ENCODE results near the gene NSRP1.
"Not testable (repeated sequence)": the region's sequence is repeated elsewhere in the genome, so short reads cannot be mapped to it uniquely, and the experiment has no call there.

Gene NSRP1

DNA sequence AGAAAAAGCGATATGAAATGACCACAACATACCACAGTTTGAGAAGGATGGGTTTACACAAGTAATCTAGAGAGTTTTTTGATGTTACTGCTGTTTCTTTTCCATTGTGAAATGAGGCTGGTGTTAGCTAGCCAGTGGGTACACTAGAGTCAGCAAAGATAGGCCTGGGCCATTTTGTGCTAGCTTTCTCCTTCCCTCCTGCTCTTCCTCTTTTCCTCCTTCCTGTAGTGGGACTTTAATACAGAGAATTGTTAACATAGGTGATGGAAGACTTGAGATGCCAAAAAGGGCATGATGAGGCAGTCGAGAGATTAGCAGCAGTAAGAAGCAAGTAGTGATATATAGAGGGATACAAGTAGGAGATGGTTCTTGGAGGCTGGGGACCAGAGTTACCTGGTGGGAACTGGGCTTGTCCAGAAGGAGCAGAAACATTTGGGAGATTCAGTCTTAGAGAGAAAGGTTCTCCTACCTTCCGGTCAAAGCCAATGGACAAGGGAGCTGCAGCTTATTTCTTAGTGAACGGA, 7.7 kb downstream of the NSRP1 start:
- DNase-seq: no peak

- DNase-seq: no peak
Measured at GRCh38 chr17:30130121-30130520, 13.5 kb downstream of the NSRP1 start.

DNA sequence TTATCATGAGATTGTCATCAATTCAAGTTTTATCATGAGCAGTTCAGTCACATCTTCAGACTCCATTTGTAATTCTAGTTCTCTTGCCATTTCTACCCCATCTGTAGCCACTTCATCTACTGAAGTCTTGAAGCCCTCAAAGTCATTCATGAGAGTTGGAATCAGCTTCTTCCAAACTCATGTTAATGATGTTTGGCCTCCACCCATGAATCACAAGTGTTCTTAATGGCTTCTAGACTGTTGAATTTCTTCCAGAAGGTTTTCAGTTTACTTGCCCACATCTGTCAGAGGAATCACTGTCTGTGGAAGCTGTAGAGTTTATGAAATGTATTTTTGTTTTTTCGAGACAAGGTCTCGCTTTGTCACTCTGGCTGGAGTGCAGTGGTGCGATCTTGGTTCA, 16.0 kb downstream of the NSRP1 start:
- no peak for DNase-seq

DNA sequence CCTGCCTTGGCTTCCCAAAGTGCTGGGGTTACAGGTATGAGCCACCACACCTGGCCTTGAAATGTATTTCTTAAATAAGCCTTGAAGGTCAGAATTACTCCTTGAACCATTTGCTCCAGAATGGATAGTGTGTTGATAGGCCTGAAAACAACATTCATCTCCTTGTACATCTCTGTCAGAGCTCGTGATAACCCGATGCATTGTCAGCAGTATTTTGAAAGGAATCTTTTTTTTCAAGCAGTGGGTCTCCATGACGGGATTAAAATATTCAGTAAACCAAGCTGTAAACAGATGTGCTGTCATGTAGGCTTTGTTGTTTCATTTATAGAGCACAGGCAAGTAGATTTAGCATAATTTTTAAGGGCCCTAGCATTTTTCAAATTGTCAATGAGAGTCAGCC, 16.6 kb downstream of the NSRP1 start:
- DNase-seq: no peak

DNA sequence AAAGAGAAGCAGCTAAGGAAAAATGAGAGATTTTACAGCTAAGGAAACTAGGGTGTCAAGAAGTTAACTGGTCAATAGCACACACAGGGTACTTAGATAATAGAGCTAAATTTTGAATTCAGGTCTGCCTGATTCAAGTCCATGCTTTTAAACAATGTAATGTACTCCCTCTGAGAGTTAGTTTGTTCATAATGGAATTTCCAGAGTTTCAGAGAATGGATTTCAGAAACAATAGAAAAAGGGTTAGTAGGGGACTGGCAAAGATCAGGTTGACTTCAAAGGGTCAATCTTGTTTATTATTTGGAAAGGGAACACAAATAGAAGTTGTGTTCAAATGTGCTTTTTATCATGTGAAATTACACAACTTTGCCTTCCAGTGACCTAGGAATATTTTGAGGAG, 17.9 kb downstream of the NSRP1 start:
- DNase-seq: no peak

DNA sequence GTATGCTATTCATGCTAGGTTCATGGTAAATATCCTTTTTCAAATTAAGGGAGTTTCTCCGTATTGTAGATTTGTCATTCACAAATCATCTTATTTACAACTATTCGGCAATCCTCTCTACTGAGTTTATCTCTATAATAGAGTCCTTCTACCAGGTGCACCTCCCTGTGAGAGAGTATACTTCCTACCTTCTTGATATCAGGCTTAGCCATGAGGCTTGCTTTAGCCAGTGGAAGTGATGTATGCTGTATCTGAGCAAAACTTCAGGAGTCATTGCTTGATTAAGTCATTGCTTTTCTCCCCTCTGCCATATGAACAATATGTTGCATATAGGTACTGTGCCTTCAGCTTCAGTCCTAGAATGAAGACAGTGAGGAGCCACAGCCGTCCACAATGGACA, 20.5 kb downstream of the NSRP1 start:
- DNase-seq: no peak

DNA sequence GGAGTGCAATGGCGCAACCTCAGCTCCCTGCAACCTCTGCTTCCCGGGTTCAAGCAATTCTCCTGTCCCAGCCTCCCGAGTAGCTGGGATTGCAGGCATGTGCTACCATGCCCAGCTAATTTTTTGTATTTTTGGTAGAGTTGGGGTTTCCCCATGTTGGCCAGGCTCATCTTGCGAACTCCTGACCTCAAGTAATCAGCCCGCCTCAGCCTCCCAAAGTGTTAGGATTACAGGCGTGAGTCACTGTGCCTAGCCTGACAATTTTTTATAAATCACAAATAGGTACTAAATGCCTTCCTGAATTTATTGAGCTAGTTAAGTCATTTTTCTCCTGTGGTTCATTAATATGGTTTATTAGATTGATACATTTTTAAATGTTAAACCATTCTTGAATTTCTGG, 31.2 kb downstream of the NSRP1 start:
- DNase-seq: not testable (repeated sequence)

DNA sequence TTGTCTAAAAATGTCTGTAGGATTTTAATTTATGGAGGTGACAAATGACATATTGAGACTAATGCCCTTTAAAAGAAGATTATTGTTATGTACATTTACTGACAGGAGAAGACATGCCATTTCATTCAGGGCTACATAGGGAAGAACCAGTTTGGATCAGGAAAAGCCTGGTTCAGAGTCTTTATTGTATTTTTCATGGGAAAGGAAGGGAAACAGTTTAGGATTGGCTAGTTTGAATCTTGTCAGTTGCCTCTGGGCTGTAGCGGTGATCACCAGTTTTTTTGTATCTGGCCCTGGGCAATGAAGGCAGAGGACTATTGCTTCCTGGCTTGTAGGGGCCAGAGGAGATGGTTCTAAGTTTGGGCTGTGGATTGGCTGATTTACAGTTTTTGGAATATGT, 31.8 kb downstream of the NSRP1 start:
- DNase-seq: no peak

GRCh38 chr17:30151471-30151870, 34.9 kb downstream of the NSRP1 start:
- no peak for DNase-seq

GRCh38 chr17:30153463-30153862, 36.8 kb downstream of the NSRP1 start:
- no peak for DNase-seq

- no peak for DNase-seq
Measured at GRCh38 chr17:30155389-30155788, 38.8 kb downstream of the NSRP1 start.

DNA sequence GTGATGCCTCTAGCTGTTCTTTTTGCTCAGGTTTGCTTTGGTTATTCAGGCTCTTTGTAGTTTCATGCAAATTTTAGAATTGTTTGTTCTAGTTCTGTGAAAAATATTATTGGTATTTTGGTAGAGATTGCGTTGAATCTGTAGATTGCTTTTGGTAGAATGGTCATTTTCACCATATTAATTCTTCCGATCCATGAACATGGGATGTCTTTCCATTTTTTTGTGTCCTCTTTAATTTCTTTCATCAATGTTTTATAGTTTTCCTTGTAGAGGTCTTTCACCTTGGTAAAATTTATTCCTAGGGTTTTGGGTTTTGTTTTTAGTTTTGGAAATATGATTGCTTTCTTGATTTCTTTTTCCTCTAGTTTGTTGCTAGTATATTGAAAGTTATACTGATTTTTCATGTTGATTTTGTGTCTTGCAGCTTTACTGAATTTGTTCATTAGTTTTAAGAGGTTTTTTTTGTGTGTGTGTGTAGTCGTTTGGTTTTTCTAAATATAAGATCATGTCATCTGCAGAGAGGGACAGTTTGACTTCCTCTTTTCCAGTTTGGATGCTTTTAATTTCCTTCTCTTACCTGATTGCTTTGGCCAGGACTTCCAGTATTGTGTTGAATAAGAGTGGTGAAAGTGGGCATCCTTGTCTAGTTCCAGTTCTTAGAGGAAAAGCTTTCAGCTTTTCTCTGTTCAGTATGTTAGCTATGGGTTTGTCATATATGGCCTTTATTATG, 42.4 kb downstream of the NSRP1 start:
- DNase-seq: no peak

DNA sequence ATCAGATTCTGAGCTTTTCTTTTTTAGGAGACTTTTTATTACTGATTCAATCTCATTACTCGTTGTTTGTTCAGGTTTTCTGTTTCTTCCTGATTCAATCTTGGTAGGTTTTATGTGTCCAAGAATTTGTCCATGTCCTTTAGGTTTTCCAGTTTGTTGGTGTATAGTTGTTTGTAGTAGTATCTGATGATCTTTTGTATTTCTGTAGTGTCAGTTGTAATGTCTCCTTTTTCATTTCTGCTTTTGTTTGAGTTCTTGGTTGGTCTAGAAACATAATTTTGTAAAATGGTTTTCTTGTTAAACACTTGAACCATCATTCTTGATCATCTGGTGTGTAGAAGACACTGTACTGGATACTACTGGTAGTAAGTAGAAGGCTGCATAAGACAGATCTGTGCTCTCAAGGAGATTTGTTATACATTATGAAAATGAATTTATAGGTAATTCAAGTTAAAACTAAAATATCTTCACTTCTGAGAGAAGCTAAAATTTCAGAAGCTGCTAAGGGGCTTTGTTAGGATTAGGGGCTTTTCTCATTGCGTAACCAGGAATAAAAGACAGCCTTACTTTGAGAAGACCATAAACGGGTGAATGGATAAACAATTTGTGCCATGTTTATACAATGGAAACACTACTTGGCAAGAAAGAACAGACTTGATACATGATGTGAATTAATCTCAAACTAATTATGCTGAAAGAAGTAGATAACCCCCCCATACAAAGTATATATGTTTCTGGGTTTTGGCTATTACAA, 44.0 kb downstream of the NSRP1 start:
- no peak for DNase-seq

DNA sequence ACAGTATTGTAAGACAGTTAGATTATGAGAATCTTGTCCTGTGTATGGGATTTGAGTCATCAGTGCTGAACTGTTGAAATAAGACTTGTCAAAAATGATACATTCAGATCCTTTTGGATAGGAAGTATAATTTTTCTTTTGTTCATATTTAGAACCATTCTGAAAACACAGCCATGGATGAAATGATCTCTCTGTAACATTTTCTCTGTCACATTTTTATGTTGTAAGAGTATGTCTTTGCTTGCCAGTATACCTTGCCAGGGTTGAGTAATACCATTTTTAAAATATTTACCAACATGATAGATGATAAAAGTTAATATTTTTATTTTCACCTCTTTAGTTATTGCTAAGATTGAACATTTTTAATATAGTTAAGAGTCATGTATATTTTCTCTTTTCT, 45.0 kb downstream of the NSRP1 start:
- DNase-seq: no peak

GRCh38 chr17:30164531-30164930, 47.9 kb downstream of the NSRP1 start:
- DNase-seq: no peak

DNA sequence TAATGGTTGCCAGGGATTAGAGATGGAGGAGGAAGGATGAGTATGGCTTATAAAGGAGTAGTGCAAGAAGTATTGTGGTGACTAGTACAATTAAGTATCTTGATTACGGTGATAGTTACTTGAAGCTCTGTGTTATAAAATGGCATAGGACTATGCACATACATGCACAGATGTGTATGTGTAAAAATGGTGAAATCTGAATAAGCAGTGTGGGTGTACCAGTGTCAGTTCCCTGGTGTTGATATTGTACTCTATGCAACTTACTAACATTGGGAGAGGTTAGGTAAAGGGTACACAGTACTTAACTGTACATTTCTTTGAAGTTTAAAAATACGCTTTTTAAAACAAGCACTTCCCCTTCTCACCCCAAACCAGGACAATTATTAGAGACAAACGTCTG, 48.5 kb downstream of the NSRP1 start:
- no peak for DNase-seq

GRCh38 chr17:30165960-30166359, 49.3 kb downstream of the NSRP1 start:
- DNase-seq: no peak

- no peak for DNase-seq
Measured at GRCh38 chr17:30170415-30170987, 53.9 kb downstream of the NSRP1 start.

DNA sequence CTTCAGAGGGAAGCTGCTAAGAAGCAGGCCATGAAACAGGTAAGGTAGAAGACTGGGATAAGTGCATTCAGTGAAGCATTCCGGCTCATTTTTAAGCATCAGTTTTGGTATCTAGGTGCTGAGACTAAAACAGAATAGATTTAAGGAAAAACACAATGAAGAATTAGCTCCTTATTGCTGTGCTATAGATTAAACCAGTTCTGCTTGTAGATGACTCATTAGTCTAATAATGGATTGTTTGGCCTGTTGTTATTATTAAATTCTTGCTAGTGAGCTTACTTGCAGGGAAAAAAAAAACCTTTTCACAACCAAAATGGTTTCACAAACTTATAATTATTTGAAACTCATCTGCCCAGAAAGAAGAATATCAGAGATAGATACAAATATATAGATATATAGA, 55.9 kb downstream of the NSRP1 start:
- DNase-seq: no peak

DNA sequence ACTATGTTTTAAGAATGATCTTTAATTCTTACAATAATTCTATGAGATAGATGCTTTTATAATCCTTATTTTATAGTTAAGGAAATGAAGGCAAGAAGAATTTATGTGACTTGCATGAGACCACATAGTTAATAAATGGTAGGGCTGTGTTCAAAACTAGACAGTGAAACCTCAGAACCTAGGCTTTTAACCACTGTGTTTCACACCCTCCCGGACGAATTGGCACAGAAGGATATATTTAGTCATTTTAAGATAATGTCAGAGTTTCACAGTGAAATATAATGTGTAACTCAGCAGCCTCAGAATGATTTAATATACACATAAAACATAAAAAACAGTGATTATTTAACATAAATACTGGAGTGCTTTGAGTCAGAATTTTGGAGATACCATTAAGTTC, 57.0 kb downstream of the NSRP1 start:
- DNase-seq: no peak

- DNase-seq: no peak
Measured at GRCh38 chr17:30174556-30174955, 57.9 kb downstream of the NSRP1 start.

GRCh38 chr17:30176855-30177254, 60.2 kb downstream of the NSRP1 start:
- no peak for DNase-seq

DNA sequence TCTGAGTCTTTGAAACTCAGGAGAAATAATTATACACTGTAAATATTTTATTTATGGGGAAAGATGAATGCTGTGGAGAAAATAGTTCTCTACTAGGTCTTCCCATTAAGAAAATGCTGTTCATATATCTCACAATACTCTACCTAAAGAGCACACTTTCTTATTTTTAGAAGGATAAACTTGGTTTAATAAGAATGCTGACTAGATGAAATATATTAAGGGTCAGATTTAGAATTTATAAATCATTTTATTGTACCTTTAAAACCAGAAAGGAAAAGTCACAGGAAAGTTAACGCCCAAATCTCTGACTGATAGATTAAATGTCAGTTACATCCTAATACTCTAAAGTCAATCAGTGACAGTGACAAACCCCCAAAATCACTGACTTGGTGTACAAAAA, 70.1 kb downstream of the NSRP1 start:
- DNase-seq: no peak

GRCh38 chr17:30187573-30187972, 71.0 kb downstream of the NSRP1 start:
- DNase-seq: no peak
